NCI-H2227 (cell line): ENCODE data around the gene CIROP.

Experiments
- DNase-seq: peaks from one replicate; lab custom pipeline; 2025; ENCODE audit not compliant: unreplicated experiment; lab: John Stamatoyannopoulos, UW

CIROP gene

DNA sequence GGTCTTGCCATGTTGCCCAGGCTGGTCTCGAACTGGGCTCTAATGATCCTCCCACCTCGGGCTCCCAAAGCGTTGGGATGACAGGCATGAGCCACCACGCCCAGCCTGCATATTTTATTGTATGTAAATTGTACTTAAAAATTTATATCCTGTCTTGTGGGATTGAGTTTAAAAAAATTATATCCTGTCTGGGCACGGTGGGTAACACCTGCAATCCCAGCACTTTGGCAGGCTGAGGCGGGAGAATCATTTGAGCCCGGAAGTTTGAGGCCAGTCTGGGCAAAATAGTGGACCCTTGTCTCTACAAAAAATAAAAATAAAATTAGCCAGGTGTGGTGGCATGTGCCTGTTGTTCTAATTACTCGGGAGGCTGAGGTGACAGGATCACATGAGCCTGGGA, 28.2 kb upstream of the CIROP start:
- no peak for DNase-seq

DNA sequence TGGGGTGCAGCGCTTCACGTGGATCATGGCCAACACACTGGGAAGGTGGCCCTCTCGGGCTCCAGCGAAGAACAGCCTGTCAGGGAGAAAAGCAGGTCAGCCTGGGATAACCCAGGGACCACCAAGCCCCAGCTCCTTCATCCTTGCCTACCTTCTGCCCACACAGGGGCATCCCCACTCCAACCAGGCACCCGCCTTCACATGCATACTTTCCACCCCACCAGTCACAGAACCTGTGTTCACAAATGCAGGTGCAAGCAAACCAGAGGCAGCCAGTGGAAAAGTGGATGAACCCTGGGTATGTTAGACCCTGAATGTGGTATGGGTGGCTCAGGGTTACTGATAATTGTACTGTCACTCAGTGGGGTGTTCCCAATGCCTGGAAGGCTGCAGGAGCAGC, 26.7 kb upstream of the CIROP start:
- no peak for DNase-seq

DNA sequence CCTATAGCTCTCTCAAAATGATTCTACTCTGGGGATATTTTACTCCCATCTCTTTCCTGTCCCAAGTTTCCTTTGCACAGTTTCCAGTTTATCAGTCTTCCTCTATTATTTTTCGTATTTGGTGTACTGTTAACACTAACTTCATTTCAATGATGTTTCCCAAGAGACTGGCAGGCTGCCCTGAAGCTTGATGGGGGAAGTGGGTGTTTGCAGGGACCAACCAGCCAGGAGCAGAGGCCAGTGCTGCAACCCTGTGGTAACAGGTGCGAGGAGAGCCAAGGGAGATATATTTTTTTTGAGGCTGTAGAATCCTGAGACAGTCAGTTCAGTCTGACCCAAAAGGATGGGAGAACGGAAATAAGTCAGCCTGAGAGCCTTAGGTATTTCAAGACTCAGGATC, 26.1 kb upstream of the CIROP start:
- DNase-seq, result no peak

DNA sequence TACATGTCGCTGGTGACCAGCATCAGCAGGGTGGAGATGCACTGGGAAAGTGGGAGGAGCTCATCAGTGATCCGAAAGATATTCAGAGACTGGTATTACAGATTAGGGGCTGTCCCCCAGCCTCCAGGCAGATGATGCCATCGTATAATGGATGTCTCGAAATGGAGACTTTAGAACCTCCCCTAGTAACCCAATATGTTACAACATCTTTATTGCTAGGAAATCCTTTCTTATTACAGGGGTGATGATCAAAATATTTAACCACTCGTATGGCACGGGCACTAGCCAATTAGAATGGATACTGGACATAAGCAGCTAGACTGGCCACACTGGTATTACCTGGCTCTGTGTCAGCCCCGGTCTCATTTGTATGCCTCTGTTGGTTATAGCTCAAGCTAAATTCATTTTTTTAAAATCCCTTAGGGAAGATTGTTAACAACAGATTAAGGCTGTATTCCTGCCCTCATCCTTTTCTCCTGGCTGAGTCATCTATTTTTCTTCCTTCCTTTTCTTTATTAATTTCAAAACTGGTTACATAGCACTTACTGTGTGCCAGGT, 25.0 kb upstream of the CIROP start:
- DNase-seq, result no peak

DNA sequence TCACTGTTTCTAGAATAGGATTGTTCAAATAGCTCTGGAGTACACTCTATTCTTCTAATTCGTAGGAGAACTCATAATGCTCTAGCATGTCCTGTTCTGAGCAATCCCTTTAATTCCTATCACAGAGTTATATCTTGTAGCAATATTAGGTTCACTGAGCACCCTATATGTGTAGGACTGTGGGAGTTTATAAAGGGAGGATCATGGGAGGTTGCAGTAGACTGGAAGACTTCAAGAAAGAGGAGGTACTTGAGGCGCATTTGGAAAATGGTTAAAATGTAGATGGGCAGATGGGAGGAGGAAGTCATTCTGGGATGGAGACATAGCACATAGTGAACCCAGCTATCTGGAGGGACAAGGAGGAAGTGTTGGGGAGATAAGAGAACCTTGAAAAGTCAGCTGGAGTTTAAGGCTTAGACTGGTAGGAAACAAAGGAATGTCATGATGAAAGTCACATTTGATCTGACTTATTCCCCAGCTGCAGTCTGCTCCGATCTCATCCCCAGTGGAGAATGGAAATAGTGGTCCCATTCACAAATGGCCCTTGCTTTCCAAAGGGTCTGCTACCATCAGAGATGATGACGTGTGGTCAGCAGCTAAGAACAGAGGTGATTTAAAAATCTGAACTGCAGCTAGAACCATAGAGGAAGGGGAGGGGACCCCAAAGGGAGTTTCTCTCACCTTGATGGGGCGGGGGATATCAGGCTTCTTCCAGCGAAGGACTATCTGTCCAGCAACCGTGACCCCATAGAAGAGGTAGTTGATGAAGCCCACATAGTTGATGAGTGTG, 24.4 kb upstream of the CIROP start:
- no peak for DNase-seq

DNA sequence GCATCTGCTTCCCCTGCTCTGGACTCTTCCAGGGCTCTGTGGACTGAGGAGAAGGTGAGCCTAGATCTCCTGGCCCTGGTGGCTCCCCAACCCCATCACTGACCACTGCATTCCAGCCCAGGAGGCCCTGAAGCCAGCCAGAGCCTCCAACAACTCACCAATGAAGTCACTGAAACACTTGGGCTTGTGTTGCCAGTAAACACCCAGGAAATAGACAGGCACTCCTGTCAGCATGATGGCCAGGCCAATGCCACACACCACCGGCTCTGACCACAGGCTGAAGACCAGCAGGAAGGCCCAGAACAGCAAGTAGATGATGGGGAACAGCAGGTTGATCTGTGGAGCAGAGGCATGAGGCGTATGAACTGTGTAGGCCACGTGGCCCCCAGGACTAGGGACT, 23.1 kb upstream of the CIROP start:
- DNase-seq, result no peak

DNA sequence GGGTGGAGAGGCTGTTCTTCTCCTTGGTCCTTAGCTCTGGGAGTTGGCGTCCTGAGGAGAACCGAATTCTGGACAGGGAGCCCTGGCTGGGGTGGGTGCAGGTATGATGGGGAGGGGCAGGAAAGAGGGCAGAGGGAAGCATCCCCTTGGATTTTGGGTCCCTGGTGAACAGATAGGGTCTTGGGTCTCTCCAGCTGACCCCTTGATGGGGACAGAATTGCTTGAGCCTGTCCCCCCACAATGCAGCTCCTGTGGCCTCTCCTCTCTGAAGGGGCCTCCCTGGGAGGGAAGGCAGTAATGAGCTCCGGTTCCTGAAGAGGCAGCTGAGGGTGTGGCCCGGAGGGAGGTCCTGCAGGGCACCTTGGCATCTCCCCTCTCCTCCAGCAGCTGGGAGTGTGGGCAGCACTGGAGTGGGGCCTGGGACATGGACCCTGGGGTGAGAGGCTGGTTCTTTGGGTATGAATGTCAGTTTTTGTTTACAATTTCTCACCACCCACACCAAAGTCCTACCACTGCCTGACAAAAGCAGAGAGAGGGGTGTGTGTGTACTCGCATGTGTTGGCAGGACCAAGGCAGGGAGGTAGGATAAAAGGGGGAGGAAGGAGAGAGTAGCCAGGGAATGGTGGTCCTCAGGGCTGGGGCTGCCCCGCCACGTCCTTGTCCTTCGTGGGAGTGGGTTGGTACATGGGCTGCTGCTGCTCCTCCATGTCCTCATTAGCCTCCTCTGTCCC, 21.9 kb upstream of the CIROP start:
- no peak for DNase-seq

DNA sequence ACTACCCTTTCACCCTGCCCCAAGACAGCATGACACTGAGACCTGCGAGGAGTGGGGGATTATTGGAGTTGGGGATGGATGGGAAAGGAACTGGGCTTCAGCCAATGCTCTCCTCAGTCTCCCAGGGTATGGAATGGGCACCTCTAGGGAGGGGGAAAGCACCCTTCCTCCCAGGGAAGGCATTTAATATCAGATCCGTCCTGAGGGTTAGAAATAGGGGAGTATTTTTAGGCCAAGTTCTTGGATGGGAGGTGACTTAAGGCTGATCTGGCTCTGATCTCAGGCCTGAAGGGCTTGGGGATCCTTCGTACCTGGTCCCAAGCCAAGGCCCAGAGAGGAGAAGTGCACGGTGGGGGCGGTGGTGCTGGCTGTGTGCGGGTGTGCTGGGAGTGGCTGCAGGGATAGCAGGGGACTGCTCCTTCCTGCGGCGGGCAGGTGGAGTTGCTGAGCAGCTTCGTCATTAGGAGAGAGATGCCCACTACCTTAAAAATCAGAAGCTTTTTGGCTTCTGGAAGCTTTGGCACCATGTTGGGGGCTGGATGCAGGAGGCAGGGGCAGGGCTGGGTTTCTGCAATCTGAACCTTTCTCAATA, 21.2 kb upstream of the CIROP start:
- no peak for DNase-seq

DNA sequence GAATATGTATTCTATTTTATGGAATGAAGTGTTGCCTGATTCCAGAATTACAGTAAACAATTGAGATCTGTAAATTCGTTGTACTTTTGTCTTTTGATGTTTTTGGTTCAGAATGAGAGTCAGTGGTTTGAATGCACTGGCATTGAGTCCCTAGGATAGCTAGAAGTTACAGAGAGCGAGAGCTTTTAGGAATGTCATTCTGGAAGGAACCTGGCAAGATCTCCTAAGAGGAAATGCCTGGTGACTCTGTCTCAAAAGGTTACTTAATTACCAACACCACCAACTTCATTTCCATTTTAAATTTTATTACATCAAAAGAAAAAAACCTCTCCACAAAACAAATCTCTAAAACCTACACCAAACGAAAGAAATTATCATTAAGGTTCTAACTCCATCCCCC, 20.2 kb upstream of the CIROP start:
- no peak for DNase-seq

DNA sequence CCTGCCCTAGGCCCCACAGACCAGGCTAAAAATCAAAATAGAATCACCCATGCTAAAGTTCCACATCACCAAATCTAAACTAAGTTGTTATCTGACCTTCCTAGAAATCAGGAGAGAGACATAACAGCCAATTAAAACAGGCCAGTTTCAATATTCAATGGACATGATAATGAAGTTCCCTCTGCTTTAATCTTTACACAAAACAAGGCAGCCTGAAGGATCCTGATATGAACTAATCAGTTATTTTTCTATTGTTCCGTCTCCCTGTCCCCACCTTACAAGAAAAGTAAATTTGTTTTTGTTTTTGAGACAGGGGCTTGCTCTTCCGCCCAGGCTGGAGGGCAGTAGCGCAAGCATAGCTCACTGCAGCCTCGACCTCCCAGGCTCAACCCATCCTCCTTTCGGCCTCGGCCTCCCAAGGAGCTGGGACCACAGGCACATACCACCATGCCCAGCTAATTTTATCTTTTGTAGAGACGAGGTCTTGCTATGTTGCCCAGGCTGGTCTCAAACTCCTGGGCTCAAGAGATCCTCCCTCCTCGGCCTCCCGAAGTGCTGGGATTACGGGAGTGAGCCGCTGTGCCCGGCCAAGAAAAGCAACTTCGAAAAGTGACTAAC, 19.7 kb upstream of the CIROP start:
- DNase-seq, result no peak

DNA sequence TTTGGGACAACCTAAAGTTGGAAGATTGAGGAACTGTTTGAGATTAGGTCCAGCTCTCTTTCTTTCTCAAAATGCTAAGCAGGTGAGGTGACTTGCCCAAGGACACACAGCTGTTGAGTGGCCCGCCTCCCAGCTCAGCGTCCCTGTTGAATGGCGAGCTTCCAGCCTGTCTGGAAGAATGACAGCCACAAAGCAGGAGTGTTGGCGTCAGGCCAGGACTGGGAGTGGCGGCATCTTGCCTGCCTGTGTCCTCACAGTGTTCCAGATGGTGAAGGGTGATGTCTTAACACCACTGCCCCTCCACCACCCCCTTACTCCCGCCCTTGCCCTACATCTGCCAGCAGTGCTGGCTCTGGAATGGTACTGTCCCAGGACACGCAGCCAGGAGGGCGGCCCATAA, 18.6 kb upstream of the CIROP start:
- DNase-seq, result peak; percentile 72

DNA sequence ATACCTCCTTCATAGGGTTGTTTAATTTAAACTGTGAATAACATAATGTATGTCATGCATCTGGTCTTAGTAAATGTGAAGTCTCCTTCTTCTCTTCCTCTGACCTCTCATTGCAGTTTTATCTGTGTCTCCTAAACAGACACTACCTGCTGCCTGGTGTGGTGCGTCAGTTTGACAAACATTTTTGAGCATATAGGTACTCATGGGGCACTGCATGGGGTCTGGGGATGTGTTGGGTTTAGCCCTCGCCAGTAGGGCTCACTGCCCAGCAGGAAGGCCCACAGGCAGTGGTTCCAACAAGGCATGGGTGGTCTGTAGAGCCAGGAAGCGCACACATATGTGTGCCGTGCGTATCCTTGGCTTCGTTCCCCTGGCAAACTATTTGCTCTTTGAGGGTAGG, 17.3 kb upstream of the CIROP start:
- DNase-seq, result no peak

DNA sequence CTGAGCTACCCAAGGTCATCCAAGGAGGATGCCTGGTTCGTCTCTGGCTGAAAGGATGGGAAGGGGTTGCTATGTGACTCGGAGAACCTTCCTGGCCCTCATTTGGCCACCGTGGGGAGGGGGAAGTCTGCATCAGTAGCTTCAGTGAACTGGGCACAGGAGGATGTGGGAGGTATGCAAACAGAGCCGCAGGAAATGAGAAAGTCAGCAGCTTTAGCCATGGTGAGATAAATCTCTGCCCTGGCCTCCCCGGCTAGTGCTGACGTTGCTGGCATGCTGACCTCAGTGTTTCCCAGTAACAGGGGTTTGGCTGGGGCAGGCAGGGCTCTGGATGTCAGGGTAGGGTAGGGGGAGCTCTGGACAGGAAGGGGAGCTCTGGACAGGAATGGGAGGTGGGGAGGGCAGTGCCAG, 16.6 kb upstream of the CIROP start:
- DNase-seq, result no peak

DNA sequence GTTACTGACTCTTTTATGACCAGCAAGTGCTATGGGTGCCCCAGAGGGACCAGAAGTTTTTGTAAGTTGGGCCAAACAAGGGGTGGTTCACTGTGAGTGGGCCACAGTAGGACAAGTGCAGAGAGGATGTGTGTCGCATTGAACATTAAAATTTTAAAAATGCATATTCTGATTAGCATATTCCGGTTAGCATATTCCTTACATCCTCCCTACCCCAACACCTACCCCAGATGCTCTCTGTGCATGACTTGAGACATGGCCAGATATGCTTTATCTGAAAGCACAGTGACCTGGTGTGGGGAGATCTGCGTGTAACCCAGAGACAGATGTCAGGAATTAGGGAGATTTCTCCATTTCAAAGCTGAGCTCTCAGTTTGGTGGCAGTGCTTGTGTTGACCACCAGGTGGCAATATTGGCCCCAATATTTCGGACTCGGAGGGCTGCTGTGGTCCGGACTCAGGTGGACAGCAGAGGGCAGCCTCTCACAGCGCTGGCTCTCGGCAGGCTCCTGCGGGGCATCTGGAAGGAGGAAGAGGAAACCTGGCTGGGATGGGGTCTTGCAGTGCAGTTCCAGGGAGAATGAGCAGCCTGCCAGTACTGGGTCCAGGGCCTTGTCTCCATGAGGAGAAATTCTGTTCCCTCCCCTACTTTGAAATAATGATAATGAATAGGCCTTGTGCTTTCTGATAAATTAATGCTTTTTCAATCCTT, 15.9 kb upstream of the CIROP start:
- DNase-seq, result peak; percentile 92

DNA sequence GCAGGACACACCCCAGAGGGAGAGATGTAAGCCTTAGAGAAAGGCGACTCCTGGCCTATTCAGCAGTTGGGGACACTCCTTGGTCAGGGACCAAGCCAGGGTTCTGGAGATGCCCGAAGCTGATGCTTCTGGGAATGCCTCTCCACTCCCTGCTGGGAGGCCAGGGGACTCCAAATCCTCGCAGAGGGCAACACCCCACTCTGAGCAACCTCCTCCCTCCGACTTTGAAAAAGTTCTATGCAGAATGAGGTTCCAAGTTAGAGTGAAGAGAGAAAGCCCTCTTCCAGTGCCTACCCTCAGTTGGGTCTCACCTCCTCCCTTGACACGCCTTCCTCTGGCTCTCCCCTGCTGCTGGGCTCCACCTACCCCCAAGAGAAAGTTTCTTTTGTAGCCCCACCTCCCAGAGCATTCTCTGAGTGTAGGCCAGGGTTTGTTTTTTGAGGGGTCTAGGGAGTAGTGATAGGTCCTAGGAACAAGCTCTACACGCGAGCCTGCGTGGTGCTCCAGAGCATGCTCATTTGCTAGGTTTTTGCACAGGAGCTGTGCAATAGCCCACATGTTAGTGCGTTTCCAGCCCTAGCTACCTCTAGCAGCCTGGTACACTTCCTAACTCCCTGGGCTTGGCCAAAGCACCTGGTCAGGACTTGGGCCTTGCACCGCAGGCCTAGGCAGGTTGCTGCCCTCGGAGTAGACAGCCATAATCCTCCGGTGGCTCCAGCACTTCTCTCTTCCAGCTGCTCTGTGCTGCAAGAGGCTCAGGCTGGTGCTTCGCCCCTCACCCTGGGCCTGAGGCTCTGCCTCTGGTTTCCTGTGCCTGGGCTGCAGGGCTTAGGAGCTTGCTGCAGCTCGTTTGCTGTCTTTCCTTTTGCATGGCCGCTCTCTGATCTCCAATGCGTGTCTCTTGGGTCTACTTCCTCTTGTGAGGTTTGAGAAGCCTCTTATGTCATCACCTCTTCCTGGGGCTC, 14.9 kb upstream of the CIROP start:
- no peak for DNase-seq

DNA sequence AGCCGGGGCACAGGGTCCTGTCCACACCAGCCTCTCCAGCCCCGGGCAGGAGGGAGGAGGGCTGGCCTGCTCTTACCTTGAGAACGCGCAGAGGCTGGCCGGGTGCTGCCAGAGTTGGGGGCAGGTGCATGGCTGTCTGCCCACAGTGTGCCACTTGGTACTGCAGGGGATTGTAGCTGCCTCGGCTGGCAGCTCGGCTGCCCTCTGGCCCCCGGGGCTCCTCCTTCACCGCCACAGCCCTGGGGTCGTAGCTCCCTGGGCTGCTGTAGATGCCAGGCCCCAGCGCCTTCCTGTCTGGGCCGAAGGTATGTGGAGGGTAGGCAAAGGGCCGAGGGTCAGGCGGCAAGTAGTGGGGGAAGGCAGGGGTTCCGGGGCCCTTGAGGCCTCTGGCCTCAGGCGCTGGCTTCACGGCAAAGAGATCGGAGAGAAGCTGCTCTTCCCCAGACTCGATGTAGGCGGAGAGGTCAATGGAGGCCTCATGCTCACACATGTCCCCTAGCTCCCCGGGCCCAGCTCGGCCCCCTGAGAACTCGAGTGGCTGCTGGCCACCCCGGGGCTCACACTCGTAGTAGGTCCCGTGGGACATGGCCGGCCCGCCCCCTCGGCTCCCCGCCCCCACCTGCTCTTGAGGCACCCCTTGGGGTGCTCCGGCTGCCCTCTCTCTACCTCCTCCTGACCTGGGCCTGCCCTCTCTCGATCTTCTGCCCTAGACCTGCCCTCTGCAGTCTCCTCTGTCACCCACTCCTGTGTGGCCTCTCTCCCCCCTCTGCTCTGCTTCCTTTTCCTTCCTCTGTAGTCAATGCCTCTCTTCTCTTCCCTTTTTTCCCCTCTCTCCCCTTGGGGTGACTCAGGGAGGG, 13.9 kb upstream of the CIROP start, which contains the start of gene CEBPE:
CEBPE (minus strand) TSS at position 750 of the 857 bp plus-strand sequence; CDS start at position 586, 164 bp downstream.
- no peak for DNase-seq

DNA sequence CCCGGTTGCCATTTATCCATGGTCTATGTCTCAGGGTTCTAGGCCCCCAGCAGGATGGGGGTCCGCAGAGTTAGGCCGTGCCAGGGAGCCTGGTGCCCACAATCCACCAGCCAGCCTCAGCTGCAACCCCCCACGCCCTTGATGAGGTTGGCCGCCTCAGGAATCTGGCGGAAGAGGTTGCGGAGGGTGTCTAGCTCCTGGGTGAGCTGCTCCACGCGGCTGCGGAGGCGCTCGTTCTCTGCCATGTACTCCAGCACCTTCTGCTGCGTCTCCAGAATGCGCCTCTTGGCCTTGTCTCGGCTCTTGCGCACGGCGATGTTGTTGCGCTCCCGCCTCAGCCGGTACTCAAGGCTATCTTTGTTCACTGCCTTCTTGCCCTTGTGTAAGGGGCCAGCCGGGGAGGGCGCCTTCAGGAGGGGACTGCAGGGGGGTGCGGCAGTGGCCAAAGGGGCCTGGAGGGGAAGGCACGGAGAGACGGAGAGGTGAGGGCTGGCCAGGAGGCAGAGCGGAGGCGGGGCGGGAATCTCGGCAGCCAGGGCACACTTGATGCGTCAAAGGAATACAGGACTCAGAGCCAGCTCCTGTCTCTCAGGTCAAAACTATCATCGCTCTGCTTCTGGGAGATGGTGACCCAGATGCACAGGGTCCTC, 12.7 kb upstream of the CIROP start:
- DNase-seq, result no peak

DNA sequence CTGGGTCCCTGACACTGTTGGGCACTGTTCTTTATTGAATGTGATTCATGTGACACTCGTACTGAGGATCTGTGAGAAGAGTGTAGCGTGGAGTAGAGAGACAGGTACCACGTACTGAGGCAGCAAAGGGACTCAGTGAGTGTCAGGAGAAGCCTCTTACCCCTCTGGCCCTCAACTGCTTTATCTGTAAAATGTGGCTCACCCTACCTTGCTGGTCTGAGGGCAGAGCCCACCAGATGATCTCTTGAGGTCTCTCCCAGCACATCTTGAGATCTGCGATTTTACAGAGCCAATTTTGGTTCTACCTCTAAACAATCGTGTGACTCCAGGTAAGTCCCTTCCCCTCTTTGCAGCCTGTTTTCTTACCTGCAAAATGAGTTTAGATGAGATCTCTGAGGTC, 11.1 kb upstream of the CIROP start:
- DNase-seq, result no peak
